IMR-90 (cell line): ENCODE data around the gene SNX1. TPM values are rescaled to one million over a fixed set of nuclear protein-coding genes. Genes with fewer than 3 reads are reported as not detected.

ENCODE experiments used
- ATAC-seq: fragments of 200-7000 bp; cut with Tn5 transposase; 2 replicates; pipeline ENCODE4 v1.9.1; 2020; ENCODE audit warnings: low read depth, mild to moderate bottlenecking, moderate library complexity
- BruUV-seq: library from RNA; stranded (reverse); fragments of 400-500 nt; replicated peaks from 2 replicates; lab custom pipeline; 2021; lab: Mats Ljungman, UMichigan
- CTCF ChIA-PET: fragments of 300-600 bp; formaldehyde crosslinking; extraction: SDS; loops from one replicate; lab custom pipeline; 2021; ENCODE audit warnings: antibody characterized with exemption; lab: Yijun Ruan, JAX
- POLR2A ChIA-PET: fragments of 300-600 bp; sonication (Branson Sonifier 250); formaldehyde crosslinking; loops from one replicate; lab custom pipeline; 2022; ENCODE audit warnings: antibody characterized with exemption; ENCODE audit not compliant: unreplicated experiment; lab: Charles Lee
- DNase-seq: peaks from one replicate; pipeline ENCODE4 v3.0.0; 2013
- H2AFZ ChIP-seq: replicated peaks from 2 replicates; pipeline ENCODE3; 2013; ENCODE audit warnings: low read length, mild to moderate bottlenecking; ENCODE audit not compliant: poor library complexity
- H2AK5ac ChIP-seq: 2 replicates; pipeline ENCODE4 v1.6.1; 2013; ENCODE audit warnings: low read depth, low read length, inconsistent platforms
- H2AK9ac ChIP-seq: replicated peaks from 2 replicates; pipeline ENCODE3; 2013; ENCODE audit warnings: mild to moderate bottlenecking, low read depth, low read length, moderate library complexity; ENCODE audit not compliant: poor library complexity
- H2BK120ac ChIP-seq: 2 replicates; pipeline ENCODE4 v1.6.1; 2013; ENCODE audit warnings: low read depth, low read length, inconsistent platforms
- H2BK15ac ChIP-seq: 3 replicates; pipeline ENCODE4 v1.6.1; 2013; ENCODE audit warnings: low read depth, low read length, inconsistent platforms
- H2BK20ac ChIP-seq: 2 replicates; pipeline ENCODE4 v1.6.1; 2013; ENCODE audit warnings: low read depth, mild to moderate bottlenecking, inconsistent platforms, low read length, moderate library complexity
- H2BK5ac ChIP-seq: 2 replicates; pipeline ENCODE4 v1.6.1; 2013; ENCODE audit warnings: mild to moderate bottlenecking, low read depth, low read length, inconsistent platforms; ENCODE audit not compliant: poor library complexity, severe bottlenecking
- H3K14ac ChIP-seq: replicated peaks from 2 replicates; pipeline ENCODE4 v1.6.1; 2013; ENCODE audit warnings: low read depth, low read length, inconsistent platforms
- H3K18ac ChIP-seq: 2 replicates; pipeline ENCODE4 v1.6.1; 2013; ENCODE audit warnings: low read depth, low read length, control low read depth
- H3K23ac ChIP-seq: 2 replicates; pipeline ENCODE4 v1.6.1; 2013; ENCODE audit warnings: low read depth, low read length, inconsistent platforms
- H3K27ac ChIP-seq: 2 replicates; pipeline ENCODE4 v1.5.1; 2013; ENCODE audit warnings: mild to moderate bottlenecking, control low read depth, low read length; ENCODE audit not compliant: insufficient read depth
- H3K27me3 ChIP-seq: 2 replicates; pipeline ENCODE4 v1.6.1; 2013; ENCODE audit warnings: low read length; ENCODE audit not compliant: control insufficient read depth, insufficient read depth
- H3K36me3 ChIP-seq: 2 replicates; pipeline ENCODE4 v1.6.1; 2013; ENCODE audit warnings: low read length, mixed read lengths; ENCODE audit not compliant: control insufficient read depth, insufficient read depth
- H3K4ac ChIP-seq: 2 replicates; pipeline ENCODE4 v1.6.1; 2013; ENCODE audit warnings: low read depth, low read length, inconsistent platforms
- H3K4me1 ChIP-seq: 2 replicates; pipeline ENCODE4 v1.6.1; 2013; ENCODE audit warnings: low read length, mixed read lengths; ENCODE audit not compliant: control insufficient read depth, insufficient read depth
- H3K4me2 ChIP-seq: 2 replicates; pipeline ENCODE4 v1.6.1; 2013; ENCODE audit warnings: low read depth, mild to moderate bottlenecking, control low read depth, low read length, moderate library complexity
- H3K4me3 ChIP-seq: 2 replicates; pipeline ENCODE4 v1.5.1; 2013; ENCODE audit warnings: low read depth, mild to moderate bottlenecking, control low read depth, low read length, moderate library complexity; ENCODE audit not compliant: insufficient read depth
- H3K56ac ChIP-seq: 2 replicates; pipeline ENCODE4 v1.6.1; 2013; ENCODE audit warnings: low read length, inconsistent platforms; ENCODE audit not compliant: insufficient read depth; ENCODE audit errors: extremely low read depth
- H3K79me1 ChIP-seq, 2 experiments: 2 replicates each; pipeline ENCODE4 v1.6.1; 2013; ENCODE audit warnings: low read length in 2 of 2, inconsistent platforms in 1 of 2, low read depth in 1 of 2
- H3K9ac ChIP-seq: 2 replicates; pipeline ENCODE4 v1.6.1; 2013; ENCODE audit warnings: low read depth, low read length, control low read depth
- H3K9me1 ChIP-seq: 2 replicates; pipeline ENCODE4 v1.6.1; 2013; ENCODE audit warnings: low read length, inconsistent platforms; ENCODE audit not compliant: insufficient read depth
- H3K9me3 ChIP-seq: 2 replicates; pipeline ENCODE4 v1.6.1; 2013; ENCODE audit warnings: low read length; ENCODE audit not compliant: control insufficient read depth, insufficient read depth
- H4K20me1 ChIP-seq: 2 replicates; pipeline ENCODE4 v1.6.1; 2013; ENCODE audit warnings: low read length, inconsistent platforms; ENCODE audit not compliant: insufficient read depth
- H4K5ac ChIP-seq: 2 replicates; pipeline ENCODE4 v1.6.1; 2013; ENCODE audit warnings: mild to moderate bottlenecking, low read depth, low read length, control low read depth
- H4K8ac ChIP-seq, 2 experiments: 2 replicates each; pipeline ENCODE4 v1.6.1; 2013; ENCODE audit warnings: low read depth in 2 of 2, low read length in 2 of 2, control low read depth in 1 of 2, inconsistent platforms in 1 of 2
- H4K91ac ChIP-seq: 2 replicates; pipeline ENCODE4 v1.6.1; 2013; ENCODE audit warnings: low read depth, low read length, inconsistent platforms; ENCODE audit not compliant: insufficient read depth
- BHLHE40 ChIP-seq: fragments of 150-350 bp; IDR thresholded peaks from 2 replicates; pipeline ENCODE4 v1.6.1; 2016; ENCODE audit warnings: mild to moderate bottlenecking, low read depth, low read length
- CEBPB ChIP-seq: IDR thresholded peaks from 2 replicates; pipeline ENCODE4 v1.6.1; 2012; ENCODE audit warnings: low read depth, low read length, improper control_type of control experiment
- CHD1 ChIP-seq: IDR thresholded peaks from 2 replicates; pipeline ENCODE4 v1.6.1; 2012; ENCODE audit warnings: low read depth, low read length, improper control_type of control experiment
- CTCF ChIP-seq: conservative IDR thresholded peaks from 2 replicates; pipeline ENCODE4 v1.5.1; 2012; ENCODE audit warnings: mild to moderate bottlenecking, low read depth, low read length, improper control_type of control experiment
- FOS ChIP-seq: fragments of 150-350 bp; IDR thresholded peaks from 2 replicates; pipeline ENCODE4 v1.6.1; 2016; ENCODE audit warnings: low read depth, low read length
- MAFK ChIP-seq: IDR thresholded peaks from 2 replicates; pipeline ENCODE4 v1.6.1; 2012; ENCODE audit warnings: low read depth, low read length, improper control_type of control experiment
- MAZ ChIP-seq: IDR thresholded peaks from 2 replicates; pipeline ENCODE4 v1.6.1; 2012; ENCODE audit warnings: low read depth, mild to moderate bottlenecking, low read length, improper control_type of control experiment, moderate library complexity, borderline replicate concordance
- MXI1 ChIP-seq: IDR thresholded peaks from 2 replicates; pipeline ENCODE4 v1.6.1; 2012; ENCODE audit warnings: low read depth, mild to moderate bottlenecking, low read length, moderate library complexity, borderline replicate concordance
- NFE2L2 ChIP-seq: fragments of 150-350 bp; IDR thresholded peaks from 2 replicates; pipeline ENCODE4 v1.6.1; 2016; ENCODE audit warnings: low read depth, mild to moderate bottlenecking, low read length
- POLR2A ChIP-seq: IDR thresholded peaks from 2 replicates; pipeline ENCODE4 v1.6.1; 2012; ENCODE audit warnings: mild to moderate bottlenecking, low read depth, low read length
- RCOR1 ChIP-seq: IDR thresholded peaks from 2 replicates; pipeline ENCODE4 v1.6.1; 2012; ENCODE audit warnings: mild to moderate bottlenecking, low read length, improper control_type of control experiment; ENCODE audit not compliant: insufficient replicate concordance
- RFX5 ChIP-seq: IDR thresholded peaks from 2 replicates; pipeline ENCODE4 v1.8.0; 2012; ENCODE audit warnings: low read depth, mild to moderate bottlenecking, low read length, moderate library complexity
- USF2 ChIP-seq: fragments of 150-350 bp; IDR thresholded peaks from 2 replicates; pipeline ENCODE4 v1.6.1; 2017; ENCODE audit warnings: mild to moderate bottlenecking, antibody characterized with exemption, low read length, low read depth
- WGBS, 2 experiments: methylation state at CpG; one replicate each; pipeline versions ENCODE4 v1.1.5 to v1.1.7; 2013; ENCODE audit warnings: missing lambda C conversion rate in 2 of 2; ENCODE audit not compliant: insufficient read length in 1 of 2; ENCODE audit errors: extremely low coverage in 2 of 2; 5-methylcytosine and 5-hydroxymethylcytosine counted together
- dilution Hi-C: fragments of 300-500 bp; cut with HindIII; formaldehyde crosslinking; loops from one replicate; pipeline ENCODE4 v1.14.3; 2018; ENCODE audit warnings: low sequenced_read_pairs; ENCODE audit not compliant: unreplicated experiment
- in situ Hi-C: fragments of 300-500 bp; cut with MboI; formaldehyde crosslinking; loops from 3 replicates; pipeline ENCODE4 v1.14.3; 2019; ENCODE audit warnings: low sequenced_read_pairs, inconsistent platforms, mixed read lengths
- intact Hi-C: fragments of 100-400 bp; cut with micrococcal nuclease; formaldehyde crosslinking; loops from 2 replicates; pipeline ENCODE4 v1.10.0; 2022
- polyA plus RNA-seq, 3 experiments: library from polyadenylated mRNA; depleted of rRNA; stranded (reverse); fragments of >200 nt; gene quantifications; 2 replicates each; pipeline ENCODE4 v1.2.3, GENCODE V29; 2012; ENCODE audit warnings: low replicate concordance in 1 of 3
- total RNA-seq: library from RNA; depleted of rRNA; stranded (reverse); fragments of >200 nt; gene quantifications from 2 replicates; pipeline ENCODE4 v1.2.3, GENCODE V29; 2012

Gene SNX1
- total and polyA plus RNA-seq, 2 of the 4 experiments (the other 2 are of a cell fraction), result 35.3 to 72.3 TPM

- H2BK120ac ChIP-seq, result no peak overlapping the region
- H3K79me1 ChIP-seq, result peaks cover 13 to 71% of the 10 kb centered on the region in 2 experiments
- in situ Hi-C loops, result no loop called here
- no peak overlapping the region for H2AK5ac ChIP-seq
- no peak overlapping the region for H3K18ac ChIP-seq
- no peak overlapping the region for H2BK20ac ChIP-seq
- H3K27ac ChIP-seq, result no peak overlapping the region
- H3K4me2 ChIP-seq, result no peak overlapping the region
- H3K4ac ChIP-seq, result no peak overlapping the region
- no peak overlapping the region for H3K9ac ChIP-seq
- H3K9me3 ChIP-seq, result no peaks in the 10 kb centered on the region
- no peak overlapping the region for H3K14ac ChIP-seq
- ATAC-seq (no peak), DNase-seq (no peak)
- ChIA-PET CTCF (interaction anchor here (0.5 kb wide), 1 partner anchor 135 kb away, joined by 5 read pairs; no protein-coding TSS in a partner anchor), POLR2A (no interaction called here)
- no CpG with 5 or more reads among the region's 2 CpGs for WGBS, 2 experiments
- no peaks in the 10 kb centered on the region for H3K36me3 ChIP-seq
- BruUV-seq, result no TSS peak
- dilution Hi-C loops, result no loop called here
- no peak overlapping the region for H3K4me3 ChIP-seq
- no peak overlapping the region for H4K5ac ChIP-seq
- no peak overlapping the region for H3K56ac ChIP-seq
- H3K23ac ChIP-seq, result no peak overlapping the region
- no peak overlapping the region for H2BK15ac ChIP-seq
- no peak overlapping the region for H2AK9ac ChIP-seq
- no peak overlapping the region for H4K8ac ChIP-seq
- intact Hi-C loops, result no loop called here
- H3K9me1 ChIP-seq, result 0 out of 2 replicates have a peak, but pooled peaks cover 9% of the 10 kb centered on the region
- no peaks in the 10 kb centered on the region for H3K27me3 ChIP-seq
- H4K91ac ChIP-seq, result no peak overlapping the region
- H4K20me1 ChIP-seq, result peaks cover 69% of the 10 kb centered on the region
- H3K4me1 ChIP-seq, result 0 out of 2 replicates have a peak, but pooled peaks cover 1% of the 10 kb centered on the region
- H2AFZ ChIP-seq, result no peak overlapping the region
- no peak for TF ChIP-seq RFX5
- TF ChIP-seq MAFK, result no peak
- no peak for TF ChIP-seq FOS
- no peak for TF ChIP-seq NFE2L2
- TF ChIP-seq MXI1, result no peak
- TF ChIP-seq BHLHE40, result no peak
- no peak for TF ChIP-seq MAZ
- no peak for TF ChIP-seq CTCF
- no peak for TF ChIP-seq CHD1
- TF ChIP-seq CEBPB, result no peak
- TF ChIP-seq POLR2A, result no peak
- no peak for TF ChIP-seq USF2
- TF ChIP-seq RCOR1, result no peak
- H2BK5ac ChIP-seq, result no peak overlapping the region
Observed at GRCh38 chr15:64100958-64101357, 5.2 kb downstream of the SNX1 start.
